WTC11 (cell line): Measurements from ENCODE around the gene RERG.

ENCODE experiments used
- ATF6 ChIP-seq: sonication (generic); formaldehyde crosslinking; IDR thresholded peaks from 2 replicates; pipeline ENCODE4 v1.8.1; 2023; ENCODE audit warnings: mild to moderate bottlenecking, missing genetic modification reagents
- CTCF ChIP-seq: fragments of 200-600 bp; IDR thresholded peaks from 2 replicates; pipeline ENCODE4 v1.8.0; 2022; ENCODE audit warnings: antibody characterized with exemption
- ETV6 ChIP-seq: sonication (generic); formaldehyde crosslinking; IDR thresholded peaks from 2 replicates; pipeline ENCODE4 v1.8.1; 2022; ENCODE audit warnings: mild to moderate bottlenecking, missing genetic modification reagents
- FOXJ3 ChIP-seq: sonication (generic); formaldehyde crosslinking; IDR thresholded peaks from 2 replicates; pipeline ENCODE4 v1.9.0; 2021; ENCODE audit warnings: missing genetic modification reagents, mild to moderate bottlenecking, borderline replicate concordance
- FOXP1 ChIP-seq: sonication (generic); formaldehyde crosslinking; IDR thresholded peaks from 2 replicates; pipeline ENCODE4 v1.8.0; 2022; ENCODE audit warnings: missing genetic modification reagents, mild to moderate bottlenecking, moderate library complexity, borderline replicate concordance
- RELA ChIP-seq: sonication (generic); formaldehyde crosslinking; IDR thresholded peaks from 2 replicates; pipeline ENCODE4 v1.8.1; 2022; ENCODE audit warnings: missing genetic modification reagents, mild to moderate bottlenecking, borderline replicate concordance

GRCh38 chr12:15114501-15114900 is 106.7 kb downstream of the RERG start:
- TF ChIP-seq CTCF (no peak), FOXJ3 (CRISPR knock-in tag) (no peak), ETV6 (no peak), RELA (CRISPR knock-in tag) (no peak), FOXP1 (CRISPR knock-in tag) (no peak), ATF6 (CRISPR knock-in tag) (no peak)
